Uterus (tissue), 2 donors: ENCODE measurements around the gene SLC22A16.

Experiments
- POLR2A ChIP-seq, 2 donors: fragments of 450-650 bp; IDR thresholded peaks; one replicate each; pipeline ENCODE4 v1.6.1; 2016; ENCODE audit warnings: antibody characterized with exemption in 2 of 2, mild to moderate bottlenecking in 1 of 2, moderate library complexity in 1 of 2
- TF ChIP-seq, protein P1 (sequence below), 4 experiments: fragments of 200-600 bp in 2 of 4; fragments of 450-650 bp in 2 of 4; sonication (generic) in 2 of 4; IDR thresholded peaks; one replicate each; pipeline ENCODE4 v1.5.1; 2016 to 2019; ENCODE audit warnings: antibody characterized with exemption in 4 of 4, mild to moderate bottlenecking in 2 of 4, moderate library complexity in 1 of 4

DNA sequence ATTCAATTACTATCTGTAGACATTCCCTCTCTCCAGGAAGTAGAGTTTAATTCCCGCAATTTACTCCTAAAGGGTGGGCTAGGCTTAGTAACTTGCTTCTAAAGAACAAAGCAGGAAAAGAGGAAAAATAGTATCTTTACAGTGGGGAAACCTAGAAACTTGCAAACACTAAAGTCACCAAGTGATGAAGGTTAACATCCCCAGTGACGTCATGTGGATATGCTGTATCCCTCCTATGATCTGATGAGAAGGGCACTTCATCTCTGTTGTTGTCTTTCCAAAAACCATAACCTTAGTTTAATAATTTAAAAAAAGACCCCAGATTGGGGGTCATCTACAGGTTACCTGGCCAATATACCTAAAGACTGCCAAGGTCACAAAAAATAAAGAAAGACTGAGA is 17.3 kb downstream of the SLC22A16 start:
- no peak for TF ChIP-seq POLR2A (IDR thresholded peaks at IDR 0.05)
- TF ChIP-seq, protein P1, sequence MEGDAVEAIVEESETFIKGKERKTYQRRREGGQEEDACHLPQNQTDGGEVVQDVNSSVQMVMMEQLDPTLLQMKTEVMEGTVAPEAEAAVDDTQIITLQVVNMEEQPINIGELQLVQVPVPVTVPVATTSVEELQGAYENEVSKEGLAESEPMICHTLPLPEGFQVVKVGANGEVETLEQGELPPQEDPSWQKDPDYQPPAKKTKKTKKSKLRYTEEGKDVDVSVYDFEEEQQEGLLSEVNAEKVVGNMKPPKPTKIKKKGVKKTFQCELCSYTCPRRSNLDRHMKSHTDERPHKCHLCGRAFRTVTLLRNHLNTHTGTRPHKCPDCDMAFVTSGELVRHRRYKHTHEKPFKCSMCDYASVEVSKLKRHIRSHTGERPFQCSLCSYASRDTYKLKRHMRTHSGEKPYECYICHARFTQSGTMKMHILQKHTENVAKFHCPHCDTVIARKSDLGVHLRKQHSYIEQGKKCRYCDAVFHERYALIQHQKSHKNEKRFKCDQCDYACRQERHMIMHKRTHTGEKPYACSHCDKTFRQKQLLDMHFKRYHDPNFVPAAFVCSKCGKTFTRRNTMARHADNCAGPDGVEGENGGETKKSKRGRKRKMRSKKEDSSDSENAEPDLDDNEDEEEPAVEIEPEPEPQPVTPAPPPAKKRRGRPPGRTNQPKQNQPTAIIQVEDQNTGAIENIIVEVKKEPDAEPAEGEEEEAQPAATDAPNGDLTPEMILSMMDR (IDR thresholded peaks at IDR 0.05): no peak
